GM06990 (cell line): ENCODE results near the gene BOLA2.
"Not testable (repeated sequence)": the region's sequence is repeated elsewhere in the genome, so short reads cannot be mapped to it uniquely, and the experiment has no call there.

ENCODE experiments used
- DNase-seq: peaks from one replicate; pipeline ENCODE4 v3.0.0-alpha.2; 2011; ENCODE audit not compliant: insufficient read length; ENCODE audit errors: extremely low read depth
- H3K27me3 ChIP-seq: replicated peaks from 2 replicates; pipeline ENCODE4 v1.6.0; 2011; ENCODE audit warnings: low read length; ENCODE audit not compliant: control insufficient read depth, insufficient read depth
- H3K36me3 ChIP-seq: 2 replicates; pipeline ENCODE4 v1.5.1; 2011; ENCODE audit warnings: low read length; ENCODE audit not compliant: control insufficient read depth, insufficient read depth
- H3K4me3 ChIP-seq: replicated peaks from 2 replicates; pipeline ENCODE4 v1.5.1; 2011; ENCODE audit warnings: low read depth, mild to moderate bottlenecking, control low read depth, low read length

The BOLA2 gene

DNA sequence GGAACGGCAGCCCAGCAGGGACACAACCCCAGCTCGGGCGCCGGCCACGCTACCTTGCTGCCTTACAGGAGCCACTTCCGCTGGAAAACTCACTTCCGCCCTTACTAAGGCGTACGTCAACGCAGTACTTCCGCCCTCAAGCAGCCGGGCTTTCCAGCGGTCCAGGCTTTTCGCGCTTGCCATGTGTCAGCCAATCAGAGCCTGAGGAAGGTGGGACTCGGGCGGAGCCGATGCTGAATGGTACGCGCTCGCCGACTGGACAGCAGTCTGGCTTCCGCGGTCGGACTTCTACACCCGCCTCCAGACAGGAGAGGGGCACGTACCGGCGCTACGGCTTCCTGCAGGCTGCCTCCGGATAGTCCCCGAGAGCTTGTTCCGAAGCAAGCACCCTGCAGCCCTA is at the start of gene BOLA2, which contains the start of gene SLX1B:
Gene BOLA2, minus strand, starts transcription at position 83 of the 400 bp plus-strand sequence. CDS start 98 bp downstream, outside the sequence.
Gene SLX1B, plus strand, starts transcription at position 265 of the 400 bp plus-strand sequence.
- H3K36me3 ChIP-seq, H3K4me3 ChIP-seq, DNase-seq: not testable (repeated sequence)

DNA sequence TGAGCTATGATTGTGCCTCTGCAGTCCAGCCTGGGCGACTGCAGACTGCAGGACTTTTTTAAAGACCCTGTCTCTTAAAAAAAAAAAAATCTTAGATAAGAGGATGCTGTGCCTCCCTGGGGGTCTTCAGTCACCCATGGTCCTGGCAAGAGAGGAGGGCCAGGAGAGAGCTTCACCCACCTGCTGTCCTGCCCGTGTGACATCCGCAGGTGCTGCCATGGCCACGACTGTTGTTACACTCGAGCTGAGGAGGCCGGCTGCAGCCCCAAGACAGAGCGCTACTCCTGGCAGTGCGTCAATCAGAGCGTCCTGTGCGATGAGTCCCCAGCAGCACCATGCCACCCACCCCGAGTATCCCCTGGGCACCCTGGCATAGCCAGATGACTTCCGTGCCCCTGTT is 28.1 kb upstream of the BOLA2 start:
- not testable (repeated sequence) for H3K36me3 ChIP-seq, H3K4me3 ChIP-seq, DNase-seq, H3K27me3 ChIP-seq

More for the DNA sequence above, at the start of gene BOLA2, which contains the start of gene SLX1B:
- not testable (repeated sequence) for H3K27me3 ChIP-seq

DNA sequence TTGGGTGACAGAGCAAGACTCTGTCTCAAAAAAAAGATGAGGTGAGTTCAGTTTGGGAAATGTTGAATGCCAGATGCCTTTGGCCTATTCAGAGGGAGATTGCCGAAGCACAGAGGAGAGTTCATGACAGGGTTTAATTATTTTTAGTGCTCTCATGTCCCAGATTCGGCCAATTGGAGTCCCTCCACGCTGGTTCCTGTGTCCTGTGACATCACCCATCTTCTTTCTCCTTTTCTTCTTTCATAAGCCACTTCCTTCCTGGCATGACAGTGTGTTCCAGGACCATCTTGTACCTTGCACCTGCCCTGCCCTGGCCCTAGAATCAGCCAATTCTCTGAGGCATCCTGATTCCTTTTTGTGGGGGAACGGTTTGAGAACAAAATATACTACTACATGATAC is 17.9 kb upstream of the BOLA2 start:
- H3K4me3 ChIP-seq, H3K36me3 ChIP-seq, DNase-seq, H3K27me3 ChIP-seq: not testable (repeated sequence)

DNA sequence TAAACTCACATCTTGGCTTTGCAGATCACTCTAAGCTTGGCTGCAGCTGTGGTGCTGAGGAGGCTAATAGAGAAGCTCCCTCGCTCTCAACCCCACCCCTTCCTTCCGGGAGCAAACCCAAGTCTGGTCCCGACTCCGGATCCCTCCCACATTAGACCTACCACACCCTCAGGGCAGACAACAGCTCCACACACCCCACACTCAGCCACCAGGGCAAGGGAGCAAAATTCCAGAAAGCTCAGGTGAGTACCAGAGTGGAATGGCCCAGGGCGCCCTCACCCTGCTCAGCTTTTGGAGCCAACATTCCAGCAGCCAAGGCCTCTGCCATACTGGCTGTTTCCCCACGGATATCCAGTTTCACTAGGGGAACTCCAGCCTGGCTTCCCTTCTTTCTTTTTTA is 15.5 kb upstream of the BOLA2 start:
- not testable (repeated sequence) for H3K4me3 ChIP-seq, DNase-seq, H3K27me3 ChIP-seq, H3K36me3 ChIP-seq

DNA sequence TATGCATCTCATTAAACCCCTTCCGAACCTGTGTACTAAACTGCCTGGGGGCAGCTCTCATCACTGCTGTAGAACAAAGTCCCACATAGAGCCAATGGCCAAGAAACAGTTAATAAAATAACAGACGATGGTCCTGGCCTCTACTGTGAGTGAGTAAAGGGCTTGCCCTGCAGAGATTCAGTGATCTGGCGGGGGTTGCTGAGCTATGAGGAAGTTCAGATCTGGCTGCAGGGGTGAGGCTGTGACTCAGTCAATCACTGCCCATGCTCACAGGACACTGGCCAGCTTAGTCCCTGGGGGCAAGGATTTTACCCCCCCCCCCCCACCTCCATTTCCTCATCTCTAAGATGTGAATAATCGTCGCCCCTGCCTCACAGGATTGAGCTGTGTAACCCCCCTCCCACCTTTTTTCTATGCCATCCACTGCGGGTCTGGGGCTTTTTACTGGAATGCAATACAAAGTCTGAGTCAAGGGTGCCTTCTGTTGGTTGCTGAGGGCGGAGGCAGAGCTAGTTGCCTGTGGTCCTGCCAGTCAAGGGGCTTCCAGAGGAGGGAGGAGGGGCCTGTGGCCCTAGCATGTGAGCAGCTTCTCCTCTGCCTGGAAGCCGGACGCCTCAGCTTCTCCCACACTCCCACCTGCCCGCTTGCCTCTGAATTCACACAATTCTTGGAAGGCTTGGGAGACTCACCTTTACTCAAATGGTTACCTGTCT is 13.7 kb upstream of the BOLA2 start:
- H3K4me3 ChIP-seq, H3K36me3 ChIP-seq, DNase-seq, H3K27me3 ChIP-seq: not testable (repeated sequence)

DNA sequence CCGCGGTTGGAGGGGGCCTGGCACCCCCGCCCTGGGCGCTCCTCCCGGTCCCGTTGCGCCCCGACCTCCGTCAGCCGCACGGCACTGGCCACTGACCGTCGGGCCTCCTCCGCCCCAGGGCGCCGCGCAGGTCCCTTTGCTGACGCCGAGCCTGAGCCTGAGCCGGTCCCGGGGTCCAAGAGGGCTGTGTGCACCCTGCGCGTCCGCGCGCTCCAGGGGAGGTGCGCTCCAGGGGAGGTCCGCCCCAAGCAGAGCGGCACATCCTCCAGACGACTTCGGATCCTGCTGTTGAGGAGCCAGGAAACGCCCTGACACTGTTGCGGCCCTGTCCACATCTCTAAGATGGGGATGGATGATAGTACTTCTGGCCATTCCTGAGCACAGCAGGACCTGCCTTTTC is 12.8 kb upstream of the BOLA2 start:
- DNase-seq, H3K27me3 ChIP-seq, H3K36me3 ChIP-seq, H3K4me3 ChIP-seq: not testable (repeated sequence)

DNA sequence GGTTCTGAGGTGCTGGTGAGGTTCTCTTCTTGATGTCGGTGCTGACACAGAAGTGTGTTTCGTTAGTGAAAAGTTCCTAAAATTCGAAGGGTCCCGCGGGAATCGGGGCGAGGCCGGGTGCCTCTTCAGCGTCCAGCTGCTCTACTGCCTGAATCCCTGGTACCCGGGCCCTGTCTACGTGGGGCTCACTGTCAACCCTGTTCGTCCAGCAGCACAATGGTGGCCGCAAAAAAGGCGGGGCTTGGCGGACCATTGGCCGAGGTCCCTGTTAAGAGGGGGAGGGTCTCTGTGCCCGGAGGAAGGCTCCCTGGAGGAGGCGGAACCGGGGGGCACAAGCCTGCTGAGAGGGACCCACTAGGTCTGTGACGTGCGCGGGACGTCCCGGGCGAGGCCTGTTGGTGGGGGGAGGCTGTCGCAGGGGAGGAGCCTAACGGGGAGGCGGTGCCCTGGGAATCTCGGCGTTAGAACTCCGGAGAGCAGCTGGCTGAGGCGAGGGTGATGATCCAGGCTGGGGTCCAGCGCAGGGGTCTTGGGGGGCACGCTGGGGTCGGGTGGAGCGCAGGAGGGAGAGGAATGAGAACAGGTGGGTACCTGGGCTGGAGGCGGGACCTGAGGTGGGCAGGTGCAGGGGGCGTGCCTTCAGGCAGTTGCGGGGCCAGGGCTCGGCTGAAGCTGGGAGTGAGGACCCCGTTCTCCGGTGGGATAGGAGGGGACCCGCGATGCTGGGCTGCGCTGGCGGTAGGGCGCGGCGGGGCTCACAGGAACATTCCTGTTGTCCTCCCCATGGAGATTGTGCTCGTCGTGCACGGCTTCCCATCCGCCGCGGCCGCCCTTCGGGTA is 12.1 kb upstream of the BOLA2 start:
- not testable (repeated sequence) for DNase-seq, H3K27me3 ChIP-seq, H3K36me3 ChIP-seq, H3K4me3 ChIP-seq

DNA sequence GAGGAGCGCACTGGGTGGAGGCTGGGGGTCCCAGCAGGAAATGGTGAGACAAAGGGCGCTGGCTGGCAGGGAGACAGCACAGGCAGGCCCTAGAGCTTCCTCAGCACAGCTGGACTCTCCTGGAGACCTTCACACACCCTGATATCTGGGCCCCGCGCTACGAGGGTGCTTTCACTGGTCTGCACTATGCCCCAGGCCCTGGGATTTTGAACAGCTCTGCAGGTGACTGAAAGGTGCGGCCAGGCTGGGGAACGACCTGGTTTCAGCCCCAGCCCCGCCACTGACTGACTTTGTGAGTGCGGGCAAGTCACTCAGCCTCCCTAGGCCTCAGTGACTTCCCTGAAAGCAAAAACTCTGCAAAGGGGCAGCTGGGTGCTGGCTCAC is 6.5 kb upstream of the BOLA2 start:
- not testable (repeated sequence) for H3K36me3 ChIP-seq, H3K27me3 ChIP-seq, H3K4me3 ChIP-seq, DNase-seq

DNA sequence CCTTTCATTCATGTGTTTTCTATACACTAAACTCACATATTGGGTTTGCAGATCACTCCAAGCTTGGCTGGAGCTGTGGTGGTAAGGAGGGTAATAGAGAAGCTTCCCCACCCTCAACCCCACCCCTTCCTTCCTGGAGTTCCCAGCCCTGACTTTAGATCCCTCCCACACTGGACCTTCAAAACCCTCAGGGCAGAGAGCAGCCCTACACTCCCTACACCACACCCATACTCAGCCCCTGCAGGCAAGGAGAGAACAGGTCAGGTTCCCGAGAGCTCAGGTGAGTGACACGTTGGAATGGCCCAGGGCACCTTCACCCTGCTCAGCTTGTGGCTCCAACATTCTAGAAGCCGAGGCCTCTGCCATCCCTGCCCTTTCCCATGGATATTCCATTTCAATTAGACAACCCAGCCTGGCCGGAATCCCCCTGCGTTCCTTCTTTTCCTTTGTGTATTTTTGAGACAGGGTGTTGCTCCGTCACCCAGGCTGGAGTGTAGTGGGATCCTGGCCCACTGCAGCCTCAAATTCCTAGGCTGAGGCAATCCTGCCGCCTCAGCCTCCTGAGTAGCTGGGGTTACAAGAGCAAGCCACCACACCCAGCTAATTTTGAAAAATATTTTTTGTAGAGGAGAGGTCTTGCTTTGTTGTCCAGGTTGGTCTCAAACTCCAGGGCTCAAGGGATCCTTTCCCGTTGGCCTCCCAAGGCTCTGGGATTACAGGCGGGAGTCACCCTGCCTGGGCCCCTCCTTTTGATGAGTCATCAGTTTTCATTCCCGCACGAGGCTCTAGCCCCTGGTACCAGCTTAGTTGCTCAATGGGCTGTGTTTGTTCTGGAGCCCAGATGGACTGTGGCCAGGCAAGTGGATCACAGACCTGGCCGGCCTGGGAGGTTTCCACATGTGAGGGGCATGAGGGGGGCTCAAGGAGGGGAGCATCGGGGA is 5.8 kb upstream of the BOLA2 start, which contains the start of gene SULT1A4:
Gene SULT1A4, plus strand, starts transcription at position 208 of the 941 bp plus-strand sequence. CDS start 1,473 bp downstream, outside the sequence.
- DNase-seq, H3K4me3 ChIP-seq, H3K27me3 ChIP-seq, H3K36me3 ChIP-seq: not testable (repeated sequence)

DNA sequence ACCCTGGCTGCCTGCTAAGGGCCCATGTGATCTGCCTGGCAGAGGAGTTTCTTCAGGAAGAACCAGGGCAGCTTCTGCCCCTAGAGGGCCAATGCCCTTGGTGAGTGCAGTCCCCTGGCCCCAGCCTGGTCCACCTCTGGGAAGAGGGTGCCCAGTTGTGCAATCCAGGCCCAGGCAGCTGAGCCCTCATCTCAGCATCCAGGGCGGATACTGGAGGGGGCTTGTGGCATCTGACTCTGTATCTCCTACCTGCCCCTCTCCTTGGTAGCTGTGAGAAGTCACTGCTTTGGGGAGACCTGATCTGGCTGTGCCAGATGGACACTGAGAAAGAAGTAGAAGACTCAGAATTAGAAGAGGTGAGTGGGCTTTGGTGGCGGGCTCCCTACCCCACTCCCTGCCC is 3.5 kb upstream of the BOLA2 start:
- not testable (repeated sequence) for H3K4me3 ChIP-seq, DNase-seq, H3K27me3 ChIP-seq, H3K36me3 ChIP-seq

DNA sequence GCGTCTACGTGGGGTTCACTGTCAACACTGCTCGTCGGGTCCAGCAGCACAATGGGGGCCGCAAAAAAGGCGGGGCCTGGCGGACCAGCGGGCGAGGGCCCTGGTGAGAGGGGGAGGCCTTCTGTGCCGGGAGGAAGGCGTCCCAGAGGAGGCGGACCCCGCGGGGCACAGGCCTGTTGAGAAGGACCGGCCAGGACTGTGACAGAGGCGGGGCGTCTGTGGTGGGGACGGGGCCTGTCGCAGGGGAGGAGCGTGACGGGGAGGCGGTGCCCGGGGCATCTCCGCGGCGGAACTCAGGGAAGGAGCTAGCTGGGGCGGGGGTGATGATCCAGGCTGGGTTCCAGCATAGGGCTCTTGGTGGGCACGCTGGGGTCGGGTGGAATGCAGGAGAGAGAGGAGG is 677 bp upstream of the BOLA2 start:
- DNase-seq, H3K4me3 ChIP-seq, H3K36me3 ChIP-seq, H3K27me3 ChIP-seq: not testable (repeated sequence)

DNA sequence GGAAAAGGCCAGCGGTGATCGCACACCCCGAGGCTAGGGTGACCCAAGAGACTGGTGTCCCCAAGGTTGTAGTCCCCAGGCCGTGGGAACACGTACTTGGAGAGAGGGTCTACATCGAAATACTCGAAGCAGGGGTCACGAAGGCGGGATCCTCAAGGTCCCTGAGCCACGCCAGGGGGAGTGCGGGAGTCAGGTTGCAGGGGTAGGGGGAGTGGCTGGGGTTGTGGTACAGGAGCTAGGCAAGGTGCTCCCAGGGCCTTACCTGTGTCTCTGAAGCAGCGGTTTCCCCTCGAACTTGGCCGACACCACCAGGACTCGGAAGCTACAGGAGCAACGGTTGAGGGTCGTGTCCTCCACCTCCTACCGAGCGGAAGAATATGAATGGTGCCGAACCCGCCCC is 397 bp downstream of the BOLA2 start:
- DNase-seq, H3K4me3 ChIP-seq, H3K27me3 ChIP-seq, H3K36me3 ChIP-seq: not testable (repeated sequence)

DNA sequence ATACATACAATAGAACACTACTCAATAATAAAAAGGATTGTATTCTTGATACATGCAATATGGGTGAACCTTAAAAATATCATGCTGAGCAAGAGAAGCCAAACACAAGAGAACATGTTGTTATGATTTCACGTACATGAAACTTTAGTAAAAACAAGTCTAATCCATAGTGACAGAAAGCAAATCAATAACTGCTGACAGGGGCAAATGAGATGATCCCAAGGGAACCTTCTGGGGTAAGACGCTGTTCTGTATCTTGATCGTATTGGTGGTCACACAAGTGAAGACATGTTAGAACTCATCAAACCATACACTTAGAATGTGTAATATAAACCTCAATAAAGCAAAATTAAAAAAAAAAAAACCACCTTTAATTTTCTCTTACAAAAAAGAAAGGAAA is 28.8 kb downstream of the BOLA2 start:
- H3K27me3 ChIP-seq, H3K36me3 ChIP-seq, DNase-seq, H3K4me3 ChIP-seq: not testable (repeated sequence)
